ENCODE results near the gene SPEM3. TPM values are rescaled to one million over a fixed set of nuclear protein-coding genes. Genes with fewer than 3 reads are reported as not detected.

The SPEM3 gene
- total and polyA plus RNA-seq, 2 of the 13 experiments (the other 11 are each of a cell fraction or from before 2014, with no cell fraction given): not detected

- TF ChIP-seq RERE (CRISPR knock-in tag; IDR thresholded peaks at IDR 0.05; ENCODE audit: low read depth): no peak
- TF ChIP-seq TEF (CRISPR knock-in tag; IDR thresholded peaks at IDR 0.05): no peak
- no peak for TF ChIP-seq KLF9 (CRISPR knock-in tag; IDR thresholded peaks at IDR 0.05; ENCODE audit: low read depth)
- no peak for TF ChIP-seq POLR2A (IDR thresholded peaks at IDR 0.05; ENCODE audit: insufficient read depth in 1 of 2, low read depth in 2 of 2, low read length in 2 of 2)
- peak; percentile 60 for TF ChIP-seq ZNF687 (CRISPR knock-in tag; IDR thresholded peaks at IDR 0.05)
- TF ChIP-seq ZFX (CRISPR knock-in tag; IDR thresholded peaks at IDR 0.05; ENCODE audit: low read depth): peak; percentile 34
- no peak for TF ChIP-seq MAZ (IDR thresholded peaks at IDR 0.05; ENCODE audit: borderline replicate concordance, low read depth, low read length)
- peak; percentile 42; the same call in 1 of the 2 replicates for TF ChIP-seq MAZ (CRISPR knock-in tag; IDR thresholded peaks at IDR 0.05; ENCODE audit: low read depth)
- 0 out of 2 replicates have a peak, but pooled peaks have one; percentile 58 for TF ChIP-seq ZNF451 (CRISPR knock-in tag; IDR thresholded peaks at IDR 0.05)
- TF ChIP-seq MAX (IDR thresholded peaks at IDR 0.05): peak; percentile 56
- TF ChIP-seq ISX (CRISPR knock-in tag; conservative IDR thresholded peaks at IDR 0.05): no peak
- no peak for TF ChIP-seq ZSCAN9 (CRISPR knock-in tag; IDR thresholded peaks at IDR 0.05; ENCODE audit: borderline replicate concordance)
- TF ChIP-seq ZNF143 (CRISPR knock-in tag; IDR thresholded peaks at IDR 0.05): peak; percentile 32; the same call in 1 of the 2 replicates
- TF ChIP-seq SRY (CRISPR knock-in tag; IDR thresholded peaks at IDR 0.05): 0 out of 2 replicates have a peak, but pooled peaks have one; percentile 57
- TF ChIP-seq HCFC1 (IDR thresholded peaks at IDR 0.05; ENCODE audit: low read depth, low read length): no peak
- TF ChIP-seq TMF1 (CRISPR knock-in tag; IDR thresholded peaks at IDR 0.05; ENCODE audit: low read depth): 0 out of 2 replicates have a peak, but pooled peaks have one; percentile 8
- TF ChIP-seq NONO (IDR thresholded peaks at IDR 0.05): no peak
- TF ChIP-seq NONO (CRISPR knock-in tag; conservative IDR thresholded peaks at IDR 0.05): peak; percentile 34
- TF ChIP-seq CEBPG (CRISPR knock-in tag; IDR thresholded peaks at IDR 0.05): 0 out of 2 replicates have a peak, but pooled peaks have one; percentile 3
- TF ChIP-seq ZBTB38 (CRISPR knock-in tag; IDR thresholded peaks at IDR 0.05): peak; percentile 67; the same call in 1 of the 2 replicates
- TF ChIP-seq ZNF883 (CRISPR knock-in tag; IDR thresholded peaks at IDR 0.05; ENCODE audit: not compliant biosample characterization): no peak
These were observed 11.6 kb downstream of the SPEM3 start (continued) for GRCh38 chr17:7440113-7440833.

Data from HepG2 (cell line).